Calu3 (cell line): ENCODE results near the gene AOAH. TPM values are rescaled to one million over a fixed set of nuclear protein-coding genes. Genes with fewer than 3 reads are reported as not detected.

Source experiments
- BruUV-seq: library from RNA; stranded (reverse); fragments of 400-500 nt; replicated peaks from 2 replicates; lab custom pipeline; 2021; lab: Mats Ljungman, UMichigan
- CTCF ChIA-PET: fragments of 300-600 bp; sonication (Branson Sonifier 250); formaldehyde crosslinking; loops from one replicate; lab custom pipeline; 2022; ENCODE audit warnings: antibody characterized with exemption; lab: Charles Lee
- DNase-seq: peaks from one replicate; pipeline ENCODE4 v3.0.0; 2022
- H3K27ac Mint-ChIP-seq: one replicate; pipeline ENCODE4 v1.8.0; 2022; ENCODE audit warnings: mixed read lengths; ENCODE audit not compliant: unreplicated experiment
- H3K27me3 Mint-ChIP-seq: one replicate; pipeline ENCODE4 v1.8.0; 2022; ENCODE audit warnings: mixed read lengths; ENCODE audit not compliant: unreplicated experiment
- H3K36me3 Mint-ChIP-seq: one replicate; pipeline ENCODE4 v1.8.0; 2022; ENCODE audit warnings: mild to moderate bottlenecking, moderate library complexity, mixed read lengths; ENCODE audit not compliant: insufficient read depth, unreplicated experiment
- H3K4me1 Mint-ChIP-seq: one replicate; pipeline ENCODE4 v1.8.0; 2022; ENCODE audit warnings: mild to moderate bottlenecking, low read depth, mixed read lengths; ENCODE audit not compliant: unreplicated experiment
- H3K4me3 Mint-ChIP-seq: one replicate; pipeline ENCODE4 v1.8.0; 2022; ENCODE audit warnings: mild to moderate bottlenecking, low read depth, moderate library complexity, mixed read lengths; ENCODE audit not compliant: unreplicated experiment
- H3K9me3 Mint-ChIP-seq: one replicate; pipeline ENCODE4 v1.8.0; 2022; ENCODE audit warnings: low read depth, mixed read lengths; ENCODE audit not compliant: unreplicated experiment
- intact Hi-C: fragments of 100-400 bp; cut with micrococcal nuclease; formaldehyde crosslinking; loops from one replicate; pipeline ENCODE4 v1.10.0; 2022; ENCODE audit not compliant: unreplicated experiment
- total RNA-seq: library from RNA; stranded (reverse); gene quantifications from 2 replicates; pipeline ENCODE4 v1.2.3, GENCODE V29; 2022
- TF ChIP-seq, protein P1 (sequence below): fragments of 200-600 bp; IDR thresholded peaks from one replicate; pipeline ENCODE4 v1.8.0; 2022; ENCODE audit warnings: antibody characterized with exemption; ENCODE audit not compliant: unreplicated experiment

The AOAH gene
- total RNA-seq, 1 experiment from 2014 or later, result not detected

DNA sequence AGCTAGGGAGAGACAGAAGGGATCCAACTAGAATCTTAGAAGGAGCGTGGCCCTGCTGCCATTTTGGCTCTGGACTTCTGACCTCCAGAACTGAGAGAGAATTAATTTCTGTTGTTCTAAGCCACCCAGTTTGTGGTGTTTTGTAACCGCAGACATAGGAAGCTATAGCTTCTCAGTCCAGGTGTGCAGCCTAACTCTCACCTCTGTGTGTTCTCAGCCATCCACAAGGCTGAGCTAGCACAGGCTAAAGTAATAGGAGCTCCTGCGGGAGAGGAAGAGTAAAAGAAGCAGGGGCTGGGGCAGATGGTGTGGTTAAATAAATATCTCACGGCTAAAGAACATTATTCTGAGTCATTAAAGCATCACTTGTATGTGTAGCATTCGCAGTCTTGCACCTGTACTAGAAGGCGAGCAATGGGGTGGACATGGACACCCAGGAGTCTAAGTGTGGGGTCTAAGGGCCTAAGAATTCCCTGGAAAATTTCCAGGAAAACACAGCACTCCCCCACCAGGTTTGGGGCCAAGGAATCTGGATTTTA lies 94.1 kb downstream of the AOAH start:
- CTCF ChIA-PET, result no interaction called here
- TF ChIP-seq, protein P1, sequence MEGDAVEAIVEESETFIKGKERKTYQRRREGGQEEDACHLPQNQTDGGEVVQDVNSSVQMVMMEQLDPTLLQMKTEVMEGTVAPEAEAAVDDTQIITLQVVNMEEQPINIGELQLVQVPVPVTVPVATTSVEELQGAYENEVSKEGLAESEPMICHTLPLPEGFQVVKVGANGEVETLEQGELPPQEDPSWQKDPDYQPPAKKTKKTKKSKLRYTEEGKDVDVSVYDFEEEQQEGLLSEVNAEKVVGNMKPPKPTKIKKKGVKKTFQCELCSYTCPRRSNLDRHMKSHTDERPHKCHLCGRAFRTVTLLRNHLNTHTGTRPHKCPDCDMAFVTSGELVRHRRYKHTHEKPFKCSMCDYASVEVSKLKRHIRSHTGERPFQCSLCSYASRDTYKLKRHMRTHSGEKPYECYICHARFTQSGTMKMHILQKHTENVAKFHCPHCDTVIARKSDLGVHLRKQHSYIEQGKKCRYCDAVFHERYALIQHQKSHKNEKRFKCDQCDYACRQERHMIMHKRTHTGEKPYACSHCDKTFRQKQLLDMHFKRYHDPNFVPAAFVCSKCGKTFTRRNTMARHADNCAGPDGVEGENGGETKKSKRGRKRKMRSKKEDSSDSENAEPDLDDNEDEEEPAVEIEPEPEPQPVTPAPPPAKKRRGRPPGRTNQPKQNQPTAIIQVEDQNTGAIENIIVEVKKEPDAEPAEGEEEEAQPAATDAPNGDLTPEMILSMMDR, result no peak
- H3K27me3 Mint-ChIP-seq, result peaks cover 64% of the 10 kb centered on the region
- no peaks in the 10 kb centered on the region for H3K4me1 Mint-ChIP-seq
- H3K36me3 Mint-ChIP-seq, result no peaks in the 10 kb centered on the region
- H3K27ac Mint-ChIP-seq, result no peak overlapping the region
- BruUV-seq, result no TSS peak
- H3K4me3 Mint-ChIP-seq, result no peak overlapping the region
- intact Hi-C loops, result no loop called here
- H3K9me3 Mint-ChIP-seq, result no peaks in the 10 kb centered on the region
- DNase-seq, result no peak

DNA sequence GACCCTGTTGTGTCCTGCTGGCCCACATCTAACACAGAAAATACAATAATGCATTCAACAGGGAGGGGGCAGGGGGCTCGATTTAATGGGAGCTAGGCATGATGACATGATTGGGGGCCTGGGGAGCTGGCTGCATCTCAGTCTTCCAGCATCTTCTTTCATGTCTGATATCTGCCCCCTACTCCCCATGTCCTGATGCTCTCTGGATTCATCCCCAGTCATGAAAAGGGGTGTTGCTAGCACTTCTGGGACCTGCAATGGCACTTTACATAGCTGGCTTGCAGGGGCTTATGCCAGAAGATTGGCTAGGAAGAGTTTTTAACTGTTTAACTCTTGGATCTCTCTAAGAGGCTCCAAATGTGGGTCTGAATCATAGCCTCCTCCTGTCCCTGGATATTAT lies 94.9 kb downstream of the AOAH start:
- CTCF ChIA-PET, result no interaction called here
- H3K27ac Mint-ChIP-seq, result no peak overlapping the region
- DNase-seq, result no peak

GRCh38 chr7:36627836-36628235 lies 96.5 kb downstream of the AOAH start:
- BruUV-seq, result no TSS peak
- intact Hi-C loops, result no loop called here
- Mint-ChIP-seq H3K36me3 (no peaks in the 10 kb centered on the region), H3K27ac (no peak overlapping the region), H3K9me3 (no peaks in the 10 kb centered on the region), H3K4me3 (no peak overlapping the region), H3K27me3 (peaks cover 61% of the 10 kb centered on the region), H3K4me1 (peaks cover 10% of the 10 kb centered on the region)
- no peak for DNase-seq
- TF ChIP-seq, protein P1, result no peak
- CTCF ChIA-PET, result no interaction called here

More for the DNA sequence above, 94.9 kb downstream of the AOAH start:
- Mint-ChIP-seq H3K4me1 (no peaks in the 10 kb centered on the region), H3K36me3 (no peaks in the 10 kb centered on the region), H3K27me3 (peaks cover 64% of the 10 kb centered on the region), H3K9me3 (no peaks in the 10 kb centered on the region), H3K4me3 (no peak overlapping the region)
- intact Hi-C loops, result no loop called here
- TF ChIP-seq, protein P1, result no peak
- no TSS peak for BruUV-seq

DNA sequence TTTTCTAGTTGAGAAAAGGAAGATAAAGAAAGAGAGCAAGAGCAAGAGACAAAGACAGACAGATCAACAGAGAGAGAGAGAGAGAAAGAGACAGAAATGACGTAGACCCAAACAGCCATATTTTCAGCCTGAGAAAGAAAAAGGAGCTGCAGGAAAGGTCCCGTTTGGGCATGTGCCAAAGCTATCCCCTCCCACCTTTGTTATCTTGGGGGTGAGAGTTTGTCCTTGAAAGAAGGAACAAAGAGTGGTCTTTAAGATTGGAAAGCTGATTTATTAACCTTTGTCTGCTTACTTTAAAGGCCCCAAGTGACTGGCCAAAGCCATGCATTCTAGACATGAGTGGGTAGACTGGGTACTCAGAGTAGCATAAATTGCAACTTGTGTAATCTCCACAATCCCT lies 98.2 kb downstream of the AOAH start:
- Mint-ChIP-seq H3K4me1 (peaks cover 12% of the 10 kb centered on the region), H3K4me3 (no peak overlapping the region), H3K9me3 (no peaks in the 10 kb centered on the region), H3K27ac (peak overlapping the region; percentile 8), H3K36me3 (no peaks in the 10 kb centered on the region), H3K27me3 (peaks cover 45% of the 10 kb centered on the region)
- no TSS peak for BruUV-seq
- TF ChIP-seq, protein P1, result no peak
- DNase-seq, result no peak
- CTCF ChIA-PET, result no interaction called here
- intact Hi-C loops, result no loop called here
